OCI-M2 (cell line): ENCODE data around the gene OR6B3.
"Not testable (repeated sequence)": the region's sequence is repeated elsewhere in the genome, so short reads cannot be mapped to it uniquely, and the experiment has no call there.

Experiments
- DNase-seq: peaks from one replicate; lab custom pipeline; 2025; ENCODE audit not compliant: unreplicated experiment; lab: John Stamatoyannopoulos, UW

Gene OR6B3

GRCh38 chr2:240044096-240044495 lies 9.2 kb downstream of the OR6B3 start:
- DNase-seq = not testable (repeated sequence)

- no peak for DNase-seq
Observed at GRCh38 chr2:240043279-240043989, 9.9 kb downstream of the OR6B3 start.

GRCh38 chr2:240042740-240043139 lies 10.6 kb downstream of the OR6B3 start:
- no peak for DNase-seq

- no peak for DNase-seq
Observed at GRCh38 chr2:240041363-240041762, 12.0 kb downstream of the OR6B3 start.

DNA sequence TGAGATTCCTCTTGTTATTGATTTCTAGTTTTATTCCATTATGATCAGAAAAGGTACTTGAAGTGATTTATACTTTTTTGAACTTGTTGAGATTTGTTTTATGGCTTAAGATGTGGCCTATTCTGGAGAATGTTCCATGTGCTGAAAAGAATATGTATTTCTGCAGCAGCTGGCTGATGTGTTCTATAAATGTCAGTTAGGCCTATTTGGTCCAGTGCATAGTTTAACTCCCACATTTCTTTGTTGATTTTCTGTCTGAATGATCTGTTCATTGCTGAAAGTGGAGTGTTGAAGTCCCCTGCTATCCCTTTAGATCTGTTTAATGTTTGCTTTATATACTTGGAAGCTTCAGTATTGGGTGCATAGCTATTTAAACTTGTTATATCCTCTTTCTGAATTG lies 16.0 kb downstream of the OR6B3 start:
- DNase-seq = no peak

DNA sequence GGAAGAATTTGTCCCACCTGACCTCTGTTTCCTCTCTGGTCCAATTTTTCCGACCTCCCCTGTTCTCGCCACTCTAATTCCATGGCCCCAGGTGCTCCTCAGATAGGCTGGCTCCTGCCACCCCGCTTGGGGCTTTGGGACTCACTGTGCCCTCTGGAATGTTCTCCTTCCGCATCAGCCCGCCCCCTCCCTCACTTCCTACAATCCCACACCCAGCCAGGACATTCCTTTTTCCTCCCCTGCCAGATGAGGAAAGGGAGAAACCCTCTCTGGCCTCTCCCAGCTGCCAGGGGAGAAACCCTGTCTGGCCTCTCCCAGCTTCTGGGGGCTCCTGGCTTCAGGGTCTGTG lies 20.0 kb downstream of the OR6B3 start:
- no peak for DNase-seq

- no peak for DNase-seq
Observed at GRCh38 chr2:240032406-240033329, 20.7 kb downstream of the OR6B3 start.

DNA sequence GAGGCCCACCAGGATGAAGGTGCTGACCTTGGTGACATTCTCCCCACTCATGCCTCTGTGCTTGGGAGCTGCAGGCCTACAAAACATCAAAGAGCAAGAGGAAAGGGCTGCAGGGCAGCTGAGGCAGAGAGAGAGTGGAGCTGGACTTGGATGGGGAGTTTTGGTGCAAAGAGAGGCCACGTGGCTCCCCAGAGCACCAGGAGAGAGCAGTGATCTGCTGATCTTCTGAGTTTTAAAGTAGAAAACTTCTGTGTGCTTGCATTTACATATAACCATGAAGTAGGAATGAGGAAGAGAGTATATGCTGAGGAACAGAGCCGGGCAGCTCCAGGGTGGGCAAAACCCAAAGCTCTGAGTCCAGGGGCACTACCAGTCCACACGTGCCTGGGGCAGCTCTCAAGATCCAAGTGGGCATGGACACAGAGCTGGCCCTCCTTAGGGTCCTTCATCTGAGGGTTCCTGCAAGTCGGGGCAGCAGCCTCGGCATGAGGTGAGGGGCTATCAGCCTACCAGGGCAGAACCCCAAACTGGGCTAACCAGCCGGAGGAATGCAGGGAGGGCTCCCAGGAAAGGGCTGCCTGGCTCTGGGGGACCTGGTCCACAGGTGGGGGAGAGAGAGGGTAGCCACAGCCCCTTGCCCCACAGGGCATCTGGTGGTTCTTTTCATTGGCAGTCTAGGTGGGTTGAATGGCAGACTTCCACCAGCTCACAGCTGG lies 22.8 kb downstream of the OR6B3 start, which contains the start of gene OR6B2:
TSS of gene OR6B2 (minus strand) at position 51 of the 716 bp plus-strand sequence. CDS start at position 51, 0 bp downstream.
- no peak for DNase-seq

DNA sequence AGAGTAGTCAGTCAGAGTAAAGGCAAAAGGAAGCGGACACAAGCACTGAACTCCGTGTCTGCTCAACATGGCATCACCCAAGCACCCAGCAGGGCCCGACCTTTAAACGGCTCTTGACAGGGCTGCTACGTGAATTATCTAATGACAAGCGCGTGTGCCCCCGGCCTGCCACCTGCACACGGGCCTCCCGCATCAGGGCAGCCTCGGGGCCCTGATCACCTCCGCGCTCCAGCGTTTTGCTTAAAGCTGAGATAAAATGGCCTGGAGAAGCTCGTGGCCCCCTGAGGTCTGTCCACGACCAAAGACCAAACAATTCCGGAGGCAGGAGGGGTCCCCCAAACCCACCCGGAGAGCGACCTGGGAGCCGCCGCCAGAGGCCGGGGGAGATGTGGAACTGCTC lies 28.6 kb downstream of the OR6B3 start:
- no peak for DNase-seq

- DNase-seq = no peak
Observed at GRCh38 chr2:240023792-240024191, 29.5 kb downstream of the OR6B3 start.

GRCh38 chr2:240021488-240022104 lies 31.7 kb downstream of the OR6B3 start:
- DNase-seq = no peak

- no peak for DNase-seq
Observed at GRCh38 chr2:240018071-240018750, 35.1 kb downstream of the OR6B3 start.

DNA sequence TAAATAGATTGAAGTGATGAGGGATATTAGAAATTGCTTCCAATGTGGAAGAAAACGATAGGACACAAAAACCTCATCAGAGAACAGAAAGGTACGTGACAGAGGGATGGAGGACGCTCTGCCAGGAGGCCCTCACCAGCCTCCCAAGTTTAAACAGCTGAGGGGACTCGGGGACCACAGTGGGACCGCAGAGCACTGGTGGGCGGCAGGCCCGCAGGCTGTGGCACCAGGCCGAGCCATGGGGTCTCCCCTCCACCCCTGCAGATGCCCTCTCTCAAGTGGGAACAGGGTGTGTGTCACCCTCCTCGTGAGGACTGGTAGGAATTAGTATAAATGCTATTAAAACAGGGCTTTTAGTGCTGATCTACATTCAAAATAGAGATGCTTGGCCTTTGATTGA lies 39.0 kb downstream of the OR6B3 start:
- no peak for DNase-seq

GRCh38 chr2:240013343-240013742 lies 40.0 kb downstream of the OR6B3 start:
- DNase-seq = no peak

DNA sequence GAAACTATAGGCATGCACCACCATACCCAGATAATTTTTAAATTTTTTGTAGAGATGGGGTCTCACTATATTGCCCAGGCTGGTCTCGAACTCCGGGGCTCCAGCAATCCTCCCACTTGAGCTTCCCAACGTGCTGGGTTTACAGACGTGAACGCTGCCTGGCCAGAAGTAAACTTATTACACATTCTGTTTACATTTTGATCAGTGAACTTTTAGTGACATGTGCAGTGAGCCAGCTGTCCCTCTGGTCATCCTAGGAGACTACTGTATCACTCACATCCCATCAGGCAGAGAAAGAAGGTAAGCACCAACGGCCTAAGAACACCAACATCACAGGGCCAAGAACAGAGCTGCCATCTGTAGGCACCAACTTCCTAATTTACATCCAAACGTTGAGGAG lies 50.3 kb downstream of the OR6B3 start:
- no peak for DNase-seq

- DNase-seq = no peak
Observed at GRCh38 chr2:240000671-240001070, 52.6 kb downstream of the OR6B3 start.

DNA sequence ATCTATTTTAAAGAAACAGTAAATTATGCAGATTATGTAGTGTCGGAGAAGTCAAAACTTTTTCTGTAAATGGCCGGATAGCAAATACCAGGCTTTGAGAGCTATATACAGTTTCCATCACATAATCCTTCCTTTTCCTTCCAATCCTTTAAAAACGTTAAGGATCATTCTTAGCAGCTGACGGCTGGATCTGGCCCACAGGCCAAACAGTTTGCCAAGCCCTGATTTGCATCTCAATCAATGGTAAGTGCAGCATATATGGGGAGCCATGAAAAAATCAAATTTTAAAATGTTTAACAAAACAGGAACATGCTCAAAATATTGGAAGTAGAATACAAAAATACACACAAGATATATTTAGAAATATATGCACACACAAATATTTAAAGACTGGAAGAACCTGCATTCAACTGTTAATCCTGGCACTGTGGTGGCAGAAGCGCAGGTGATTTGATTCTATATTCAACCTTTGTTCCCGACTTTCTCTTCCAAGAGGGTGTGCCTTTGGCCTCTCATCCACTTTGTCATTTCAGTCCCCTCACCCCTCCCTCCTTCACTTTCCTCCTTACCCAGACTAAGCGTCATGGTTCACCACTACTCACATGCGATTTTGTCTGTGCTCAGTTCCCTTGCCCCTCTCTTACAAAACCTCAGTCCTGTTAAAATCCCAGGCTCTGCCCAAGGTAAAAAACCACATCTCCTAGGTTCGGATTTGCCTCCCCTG lies 55.5 kb downstream of the OR6B3 start:
- no peak for DNase-seq
